IMR-90 (cell line): ENCODE data around the gene MFAP4. TPM values are rescaled to one million over a fixed set of nuclear protein-coding genes. Genes with fewer than 3 reads are reported as not detected.

Experiments used
- ATAC-seq: fragments of 200-7000 bp; cut with Tn5 transposase; 2 replicates; pipeline ENCODE4 v1.9.1; 2020; ENCODE audit warnings: low read depth, mild to moderate bottlenecking, moderate library complexity
- BruUV-seq: library from RNA; stranded (reverse); fragments of 400-500 nt; replicated peaks from 2 replicates; lab custom pipeline; 2021; lab: Mats Ljungman, UMichigan
- CTCF ChIA-PET: fragments of 300-600 bp; formaldehyde crosslinking; extraction: SDS; loops from one replicate; lab custom pipeline; 2021; ENCODE audit warnings: antibody characterized with exemption; lab: Yijun Ruan, JAX
- POLR2A ChIA-PET: fragments of 300-600 bp; sonication (Branson Sonifier 250); formaldehyde crosslinking; loops from one replicate; lab custom pipeline; 2022; ENCODE audit warnings: antibody characterized with exemption; ENCODE audit not compliant: unreplicated experiment; lab: Charles Lee
- DNase-seq: peaks from one replicate; pipeline ENCODE4 v3.0.0; 2013
- H2AFZ ChIP-seq: replicated peaks from 2 replicates; pipeline ENCODE3; 2013; ENCODE audit warnings: low read length, mild to moderate bottlenecking; ENCODE audit not compliant: poor library complexity
- H2AK5ac ChIP-seq: 2 replicates; pipeline ENCODE4 v1.6.1; 2013; ENCODE audit warnings: low read depth, low read length, inconsistent platforms
- H2AK9ac ChIP-seq: replicated peaks from 2 replicates; pipeline ENCODE3; 2013; ENCODE audit warnings: mild to moderate bottlenecking, low read depth, low read length, moderate library complexity; ENCODE audit not compliant: poor library complexity
- H2BK120ac ChIP-seq: 2 replicates; pipeline ENCODE4 v1.6.1; 2013; ENCODE audit warnings: low read depth, low read length, inconsistent platforms
- H2BK15ac ChIP-seq: 3 replicates; pipeline ENCODE4 v1.6.1; 2013; ENCODE audit warnings: low read depth, low read length, inconsistent platforms
- H2BK20ac ChIP-seq: 2 replicates; pipeline ENCODE4 v1.6.1; 2013; ENCODE audit warnings: low read depth, mild to moderate bottlenecking, inconsistent platforms, low read length, moderate library complexity
- H2BK5ac ChIP-seq: 2 replicates; pipeline ENCODE4 v1.6.1; 2013; ENCODE audit warnings: mild to moderate bottlenecking, low read depth, low read length, inconsistent platforms; ENCODE audit not compliant: poor library complexity, severe bottlenecking
- H3K14ac ChIP-seq: replicated peaks from 2 replicates; pipeline ENCODE4 v1.6.1; 2013; ENCODE audit warnings: low read depth, low read length, inconsistent platforms
- H3K18ac ChIP-seq: 2 replicates; pipeline ENCODE4 v1.6.1; 2013; ENCODE audit warnings: low read depth, low read length, control low read depth
- H3K23ac ChIP-seq: 2 replicates; pipeline ENCODE4 v1.6.1; 2013; ENCODE audit warnings: low read depth, low read length, inconsistent platforms
- H3K27ac ChIP-seq: 2 replicates; pipeline ENCODE4 v1.5.1; 2013; ENCODE audit warnings: mild to moderate bottlenecking, control low read depth, low read length; ENCODE audit not compliant: insufficient read depth
- H3K27me3 ChIP-seq: 2 replicates; pipeline ENCODE4 v1.6.1; 2013; ENCODE audit warnings: low read length; ENCODE audit not compliant: control insufficient read depth, insufficient read depth
- H3K36me3 ChIP-seq: 2 replicates; pipeline ENCODE4 v1.6.1; 2013; ENCODE audit warnings: low read length, mixed read lengths; ENCODE audit not compliant: control insufficient read depth, insufficient read depth
- H3K4ac ChIP-seq: 2 replicates; pipeline ENCODE4 v1.6.1; 2013; ENCODE audit warnings: low read depth, low read length, inconsistent platforms
- H3K4me1 ChIP-seq: 2 replicates; pipeline ENCODE4 v1.6.1; 2013; ENCODE audit warnings: low read length, mixed read lengths; ENCODE audit not compliant: control insufficient read depth, insufficient read depth
- H3K4me2 ChIP-seq: 2 replicates; pipeline ENCODE4 v1.6.1; 2013; ENCODE audit warnings: low read depth, mild to moderate bottlenecking, control low read depth, low read length, moderate library complexity
- H3K4me3 ChIP-seq: 2 replicates; pipeline ENCODE4 v1.5.1; 2013; ENCODE audit warnings: low read depth, mild to moderate bottlenecking, control low read depth, low read length, moderate library complexity; ENCODE audit not compliant: insufficient read depth
- H3K56ac ChIP-seq: 2 replicates; pipeline ENCODE4 v1.6.1; 2013; ENCODE audit warnings: low read length, inconsistent platforms; ENCODE audit not compliant: insufficient read depth; ENCODE audit errors: extremely low read depth
- H3K79me1 ChIP-seq, 2 experiments: 2 replicates each; pipeline ENCODE4 v1.6.1; 2013; ENCODE audit warnings: low read length in 2 of 2, inconsistent platforms in 1 of 2, low read depth in 1 of 2
- H3K9ac ChIP-seq: 2 replicates; pipeline ENCODE4 v1.6.1; 2013; ENCODE audit warnings: low read depth, low read length, control low read depth
- H3K9me1 ChIP-seq: 2 replicates; pipeline ENCODE4 v1.6.1; 2013; ENCODE audit warnings: low read length, inconsistent platforms; ENCODE audit not compliant: insufficient read depth
- H3K9me3 ChIP-seq: 2 replicates; pipeline ENCODE4 v1.6.1; 2013; ENCODE audit warnings: low read length; ENCODE audit not compliant: control insufficient read depth, insufficient read depth
- H4K20me1 ChIP-seq: 2 replicates; pipeline ENCODE4 v1.6.1; 2013; ENCODE audit warnings: low read length, inconsistent platforms; ENCODE audit not compliant: insufficient read depth
- H4K5ac ChIP-seq: 2 replicates; pipeline ENCODE4 v1.6.1; 2013; ENCODE audit warnings: mild to moderate bottlenecking, low read depth, low read length, control low read depth
- H4K8ac ChIP-seq, 2 experiments: 2 replicates each; pipeline ENCODE4 v1.6.1; 2013; ENCODE audit warnings: low read depth in 2 of 2, low read length in 2 of 2, control low read depth in 1 of 2, inconsistent platforms in 1 of 2
- H4K91ac ChIP-seq: 2 replicates; pipeline ENCODE4 v1.6.1; 2013; ENCODE audit warnings: low read depth, low read length, inconsistent platforms; ENCODE audit not compliant: insufficient read depth
- BHLHE40 ChIP-seq: fragments of 150-350 bp; IDR thresholded peaks from 2 replicates; pipeline ENCODE4 v1.6.1; 2016; ENCODE audit warnings: mild to moderate bottlenecking, low read depth, low read length
- CEBPB ChIP-seq: IDR thresholded peaks from 2 replicates; pipeline ENCODE4 v1.6.1; 2012; ENCODE audit warnings: low read depth, low read length, improper control_type of control experiment
- MAFK ChIP-seq: IDR thresholded peaks from 2 replicates; pipeline ENCODE4 v1.6.1; 2012; ENCODE audit warnings: low read depth, low read length, improper control_type of control experiment
- POLR2A ChIP-seq: IDR thresholded peaks from 2 replicates; pipeline ENCODE4 v1.6.1; 2012; ENCODE audit warnings: mild to moderate bottlenecking, low read depth, low read length
- RCOR1 ChIP-seq: IDR thresholded peaks from 2 replicates; pipeline ENCODE4 v1.6.1; 2012; ENCODE audit warnings: mild to moderate bottlenecking, low read length, improper control_type of control experiment; ENCODE audit not compliant: insufficient replicate concordance
- RFX5 ChIP-seq: IDR thresholded peaks from 2 replicates; pipeline ENCODE4 v1.8.0; 2012; ENCODE audit warnings: low read depth, mild to moderate bottlenecking, low read length, moderate library complexity
- SMC3 ChIP-seq: fragments of 150-350 bp; IDR thresholded peaks from 2 replicates; pipeline ENCODE4 v1.6.1; 2016; ENCODE audit warnings: low read depth, mild to moderate bottlenecking, antibody characterized with exemption, low read length, moderate library complexity
- WGBS, 2 experiments: methylation state at CpG; one replicate each; pipeline versions ENCODE4 v1.1.5 to v1.1.7; 2013; ENCODE audit warnings: missing lambda C conversion rate in 2 of 2; ENCODE audit not compliant: insufficient read length in 1 of 2; ENCODE audit errors: extremely low coverage in 2 of 2; 5-methylcytosine and 5-hydroxymethylcytosine counted together
- dilution Hi-C: fragments of 300-500 bp; cut with HindIII; formaldehyde crosslinking; loops from one replicate; pipeline ENCODE4 v1.14.3; 2018; ENCODE audit warnings: low sequenced_read_pairs; ENCODE audit not compliant: unreplicated experiment
- in situ Hi-C: fragments of 300-500 bp; cut with MboI; formaldehyde crosslinking; loops from 3 replicates; pipeline ENCODE4 v1.14.3; 2019; ENCODE audit warnings: low sequenced_read_pairs, inconsistent platforms, mixed read lengths
- intact Hi-C: fragments of 100-400 bp; cut with micrococcal nuclease; formaldehyde crosslinking; loops from 2 replicates; pipeline ENCODE4 v1.10.0; 2022
- polyA plus RNA-seq, 3 experiments: library from polyadenylated mRNA; depleted of rRNA; stranded (reverse); fragments of >200 nt; gene quantifications; 2 replicates each; pipeline ENCODE4 v1.2.3, GENCODE V29; 2012; ENCODE audit warnings: low replicate concordance in 1 of 3
- total RNA-seq: library from RNA; depleted of rRNA; stranded (reverse); fragments of >200 nt; gene quantifications from 2 replicates; pipeline ENCODE4 v1.2.3, GENCODE V29; 2012
- TF ChIP-seq, protein P1 (sequence below): fragments of 150-350 bp; IDR thresholded peaks from 2 replicates; pipeline ENCODE4 v1.6.1; 2017; ENCODE audit warnings: mild to moderate bottlenecking, antibody characterized with exemption, low read length, low read depth

Gene MFAP4
- total and polyA plus RNA-seq, 2 of the 4 experiments (the other 2 are of a cell fraction), result 7.0 to 71.6 TPM

- H3K4me3 ChIP-seq, result no peak overlapping the region
- no peaks in the 10 kb centered on the region for H3K27me3 ChIP-seq
- H2AK5ac ChIP-seq, result no peak overlapping the region
- H2AFZ ChIP-seq, result no peak overlapping the region
- WGBS, 2 experiments, result 92% methylated on average over 8 of the region's 16 CpGs; no CpG with 5 or more reads in 1 of the 2 experiments
- H4K5ac ChIP-seq, result no peak overlapping the region
- DNase-seq, result no peak
- intact Hi-C loops, result no loop called here
- no peak overlapping the region for H3K4ac ChIP-seq
- H3K27ac ChIP-seq, result no peak overlapping the region
- H2BK5ac ChIP-seq, result no peak overlapping the region
- H4K8ac ChIP-seq, result no peak overlapping the region
- H2BK20ac ChIP-seq, result no peak overlapping the region
- H3K18ac ChIP-seq, result no peak overlapping the region
- H2AK9ac ChIP-seq, result no peak overlapping the region
- no peaks in the 10 kb centered on the region for H3K9me3 ChIP-seq
- no peak overlapping the region for H3K23ac ChIP-seq
- H3K36me3 ChIP-seq, result peaks cover 2% of the 10 kb centered on the region; the same call in 1 of the 2 replicates
- no peak for ATAC-seq
- CTCF ChIA-PET, result interaction anchor here (1.1 kb wide), 1 partner anchor 78 kb away, joined by 3 read pairs; no protein-coding TSS in a partner anchor
- in situ Hi-C loops, result loop anchor here (5.0 kb wide), 1 partner anchor 133 kb away; no protein-coding TSS in a partner anchor
- dilution Hi-C loops, result no loop called here
- H2BK120ac ChIP-seq, result no peak overlapping the region
- no peak overlapping the region for H3K9ac ChIP-seq
- no peak for TF ChIP-seq MAFK
- TF ChIP-seq CEBPB, result no peak
- no peak for TF ChIP-seq RFX5
- TF ChIP-seq POLR2A, result no peak
- TF ChIP-seq, protein P1, sequence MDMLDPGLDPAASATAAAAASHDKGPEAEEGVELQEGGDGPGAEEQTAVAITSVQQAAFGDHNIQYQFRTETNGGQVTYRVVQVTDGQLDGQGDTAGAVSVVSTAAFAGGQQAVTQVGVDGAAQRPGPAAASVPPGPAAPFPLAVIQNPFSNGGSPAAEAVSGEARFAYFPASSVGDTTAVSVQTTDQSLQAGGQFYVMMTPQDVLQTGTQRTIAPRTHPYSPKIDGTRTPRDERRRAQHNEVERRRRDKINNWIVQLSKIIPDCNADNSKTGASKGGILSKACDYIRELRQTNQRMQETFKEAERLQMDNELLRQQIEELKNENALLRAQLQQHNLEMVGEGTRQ, result no peak
- TF ChIP-seq BHLHE40, result no peak
- TF ChIP-seq SMC3, result no peak
- no peak for TF ChIP-seq RCOR1
- no peak overlapping the region for H2BK15ac ChIP-seq
- H3K56ac ChIP-seq, result no peak overlapping the region
- no peak overlapping the region for H3K4me2 ChIP-seq
- POLR2A ChIA-PET, result no interaction called here
- no peak overlapping the region for H4K91ac ChIP-seq
- no TSS peak for BruUV-seq
- H3K9me1 ChIP-seq, result no peaks in the 10 kb centered on the region
- no peaks in the 10 kb centered on the region for H4K20me1 ChIP-seq
- H3K79me1 ChIP-seq, result no peaks in the 10 kb centered on the region
- peaks cover 12% of the 10 kb centered on the region for H3K4me1 ChIP-seq
- H3K14ac ChIP-seq, result no peak overlapping the region
Measured at GRCh38 chr17:19369107-19369778, 17.7 kb downstream of the MFAP4 start.
